Activated CD8-positive, alpha-beta memory T cell treated with anti-CD3 and anti-CD28 coated beads, Interleukin-2, amount 10 ng/mL, durations not matched to agents 7 days and 5 days (primary cell): ENCODE results near the gene PLXND1. TPM values are rescaled to one million over a fixed set of nuclear protein-coding genes. Genes with fewer than 3 reads are reported as not detected.
A peak's percentile ranks its signal among the peaks of the same experiment; 100 is the strongest.

ENCODE experiments used
- ATAC-seq: fragments of 150-1000 bp; cut with Tn5 transposase; one replicate; pipeline ENCODE4 v1.10.0; 2021; ENCODE audit warnings: moderate library complexity
- CTCF ChIA-PET: fragments of 350-600 bp; sonication (Branson Sonifier 250); formaldehyde crosslinking; loops from one replicate; lab custom pipeline; 2021; ENCODE audit warnings: antibody characterized with exemption; lab: Charles Lee
- DNase-seq: peaks from one replicate; pipeline ENCODE4 v3.0.0-alpha.2; 2020
- H3K27ac Mint-ChIP-seq: one replicate; pipeline ENCODE4 v1.8.0; 2021; ENCODE audit warnings: mild to moderate bottlenecking, mixed read lengths
- H3K27me3 Mint-ChIP-seq: one replicate; pipeline ENCODE4 v1.8.0; 2021; ENCODE audit warnings: mixed read lengths
- H3K36me3 Mint-ChIP-seq: one replicate; pipeline ENCODE4 v1.8.0; 2021; ENCODE audit warnings: mild to moderate bottlenecking, mixed read lengths
- H3K4me1 Mint-ChIP-seq: one replicate; pipeline ENCODE4 v1.8.0; 2021; ENCODE audit warnings: mixed read lengths
- H3K4me3 Mint-ChIP-seq: one replicate; pipeline ENCODE4 v1.8.0; 2021; ENCODE audit warnings: mild to moderate bottlenecking, moderate library complexity, mixed read lengths
- H3K9me3 Mint-ChIP-seq: one replicate; pipeline ENCODE4 v1.8.0; 2022; ENCODE audit warnings: low read depth, mixed read lengths
- total RNA-seq, 2 experiments: library from RNA; stranded (reverse); gene quantifications; one replicate each; pipeline ENCODE4 v1.2.3, GENCODE V29; 2021

Gene PLXND1
- total RNA-seq, 2 experiments from 2014 or later: 1.1 to 3.0 TPM

- H3K4me3 Mint-ChIP-seq: no peak overlapping the region
- ATAC-seq (no peak), DNase-seq (no peak)
- H3K9me3 Mint-ChIP-seq: no peaks in the 10 kb centered on the region
- CTCF ChIA-PET: interaction anchor here (0.6 to 2.3 kb wide), 3 partner anchors 12 to 118 kb away, joined by 3 to 6 read pairs (median 4); no protein-coding TSS in a partner anchor
- peaks cover 52% of the 10 kb centered on the region for H3K27me3 Mint-ChIP-seq
- H3K4me1 Mint-ChIP-seq: peaks cover 8% of the 10 kb centered on the region
- no peaks in the 10 kb centered on the region for H3K36me3 Mint-ChIP-seq
- H3K27ac Mint-ChIP-seq: no peak overlapping the region
These were observed 1.8 kb upstream of the PLXND1 start for GRCh38 chr3:129608087-129608935.

- no peak for ATAC-seq
- CTCF ChIA-PET: interaction anchor here (1.3 to 2.3 kb wide), 3 partner anchors 12 to 117 kb away, joined by 4 to 6 read pairs (median 4); no protein-coding TSS in a partner anchor
These were observed 1.1 kb upstream of the PLXND1 start for GRCh38 chr3:129607391-129608068.

GRCh38 chr3:129605922-129606635 lies 397 bp downstream of the PLXND1 start:
- peaks cover 70% of the 10 kb centered on the region for H3K27me3 Mint-ChIP-seq
- no peak for DNase-seq
- CTCF ChIA-PET: interaction anchor here (0.5 to 1.8 kb wide), 6 partner anchors 10 to 472 kb away, joined by 3 to 7 read pairs (median 4); no protein-coding TSS in a partner anchor
- H3K4me3 Mint-ChIP-seq: peak overlapping the region; percentile 60
- no peaks in the 10 kb centered on the region for H3K9me3 Mint-ChIP-seq
- H3K36me3 Mint-ChIP-seq: no peaks in the 10 kb centered on the region
- peak; percentile 10 for ATAC-seq
- H3K27ac Mint-ChIP-seq: no peak overlapping the region
- peaks cover 8% of the 10 kb centered on the region for H3K4me1 Mint-ChIP-seq

More at GRCh38 chr3:129607391-129608068, 1.1 kb upstream of the PLXND1 start:
- Mint-ChIP-seq H3K36me3 (no peaks in the 10 kb centered on the region), H3K4me3 (peak overlapping the region; percentile 76), H3K27ac (no peak overlapping the region), H3K4me1 (peaks cover 8% of the 10 kb centered on the region), H3K9me3 (no peaks in the 10 kb centered on the region), H3K27me3 (peaks cover 60% of the 10 kb centered on the region)
- no peak for DNase-seq

- H3K4me3 Mint-ChIP-seq: peak overlapping the region; percentile 60
- peaks cover 77% of the 10 kb centered on the region for H3K27me3 Mint-ChIP-seq
- CTCF ChIA-PET: interaction anchor here (0.6 to 1.8 kb wide), 5 partner anchors 9 to 222 kb away, joined by 3 to 7 read pairs (median 4); no protein-coding TSS in a partner anchor
These were observed 1.1 kb downstream of the PLXND1 start for GRCh38 chr3:129605203-129605921.

GRCh38 chr3:129604767-129605166 lies 1.7 kb downstream of the PLXND1 start:
- no peak for DNase-seq
- Mint-ChIP-seq H3K27ac (no peak overlapping the region), H3K4me3 (no peak overlapping the region), H3K27me3 (peaks cover 77% of the 10 kb centered on the region), H3K9me3 (no peaks in the 10 kb centered on the region), H3K36me3 (no peaks in the 10 kb centered on the region), H3K4me1 (peaks cover 8% of the 10 kb centered on the region)
- CTCF ChIA-PET: interaction anchor here (0.6 to 1.8 kb wide), 3 partner anchors 8 to 115 kb away, joined by 3 to 5 read pairs (median 4); no protein-coding TSS in a partner anchor
- ATAC-seq: no peak

More at GRCh38 chr3:129605203-129605921, 1.1 kb downstream of the PLXND1 start:
- DNase-seq: peak; percentile 47
- Mint-ChIP-seq H3K9me3 (no peaks in the 10 kb centered on the region), H3K4me1 (peaks cover 8% of the 10 kb centered on the region), H3K36me3 (no peaks in the 10 kb centered on the region), H3K27ac (no peak overlapping the region)
- peak; percentile 52 for ATAC-seq

- H3K27ac Mint-ChIP-seq: no peak overlapping the region
- CTCF ChIA-PET: no interaction called here
- DNase-seq (no peak), ATAC-seq (no peak)
- peaks cover 76% of the 10 kb centered on the region for H3K27me3 Mint-ChIP-seq
- no peaks in the 10 kb centered on the region for H3K9me3 Mint-ChIP-seq
- peaks cover 11% of the 10 kb centered on the region for H3K4me1 Mint-ChIP-seq
- H3K4me3 Mint-ChIP-seq: no peak overlapping the region
- H3K36me3 Mint-ChIP-seq: no peaks in the 10 kb centered on the region
These were observed 2.3 kb downstream of the PLXND1 start for GRCh38 chr3:129603991-129604749.

GRCh38 chr3:129603561-129603942 lies 2.9 kb downstream of the PLXND1 start:
- no peak overlapping the region for H3K27ac Mint-ChIP-seq
- H3K36me3 Mint-ChIP-seq: no peaks in the 10 kb centered on the region
- CTCF ChIA-PET: interaction anchor here (0.8 kb wide), 1 partner anchor 113 kb away, joined by 3 read pairs; no protein-coding TSS in a partner anchor
- no peak overlapping the region for H3K4me3 Mint-ChIP-seq
- ATAC-seq (no peak), DNase-seq (no peak)
- peaks cover 15% of the 10 kb centered on the region for H3K4me1 Mint-ChIP-seq
- H3K27me3 Mint-ChIP-seq: peaks cover 76% of the 10 kb centered on the region
- H3K9me3 Mint-ChIP-seq: no peaks in the 10 kb centered on the region

GRCh38 chr3:129602730-129603560 lies 3.5 kb downstream of the PLXND1 start:
- Mint-ChIP-seq H3K9me3 (no peaks in the 10 kb centered on the region), H3K36me3 (no peaks in the 10 kb centered on the region), H3K4me1 (peaks cover 15% of the 10 kb centered on the region), H3K27ac (no peak overlapping the region), H3K4me3 (no peak overlapping the region), H3K27me3 (peaks cover 77% of the 10 kb centered on the region)
- CTCF ChIA-PET: interaction anchor here (0.8 kb wide), 1 partner anchor 112 kb away, joined by 3 read pairs; no protein-coding TSS in a partner anchor
- no peak for ATAC-seq
- no peak for DNase-seq

- Mint-ChIP-seq H3K27ac (no peak overlapping the region), H3K4me1 (peaks cover 15% of the 10 kb centered on the region), H3K36me3 (no peaks in the 10 kb centered on the region), H3K27me3 (peaks cover 74% of the 10 kb centered on the region), H3K4me3 (no peak overlapping the region), H3K9me3 (no peaks in the 10 kb centered on the region)
- no peak for ATAC-seq
- no peak for DNase-seq
- CTCF ChIA-PET: no interaction called here
These were observed 4.2 kb downstream of the PLXND1 start for GRCh38 chr3:129602309-129602708.

- no peaks in the 10 kb centered on the region for H3K9me3 Mint-ChIP-seq
- H3K36me3 Mint-ChIP-seq: no peaks in the 10 kb centered on the region
- H3K4me1 Mint-ChIP-seq: peaks cover 11% of the 10 kb centered on the region
- no peak overlapping the region for H3K27ac Mint-ChIP-seq
- CTCF ChIA-PET: no interaction called here
- DNase-seq (no peak), ATAC-seq (no peak)
- no peak overlapping the region for H3K4me3 Mint-ChIP-seq
- H3K27me3 Mint-ChIP-seq: peaks cover 72% of the 10 kb centered on the region
These were observed 4.8 kb downstream of the PLXND1 start for GRCh38 chr3:129601713-129602112.

GRCh38 chr3:129600348-129600747 lies 6.1 kb downstream of the PLXND1 start:
- no peak for ATAC-seq
- peaks cover 7% of the 10 kb centered on the region for H3K4me1 Mint-ChIP-seq
- CTCF ChIA-PET: no interaction called here
- no peak overlapping the region for H3K27ac Mint-ChIP-seq
- H3K4me3 Mint-ChIP-seq: no peak overlapping the region
- H3K27me3 Mint-ChIP-seq: peaks cover 76% of the 10 kb centered on the region
- no peaks in the 10 kb centered on the region for H3K36me3 Mint-ChIP-seq
- no peak for DNase-seq
- H3K9me3 Mint-ChIP-seq: no peaks in the 10 kb centered on the region
